ENCODE measurements around the gene MICU1. TPM values are rescaled to one million over a fixed set of nuclear protein-coding genes. Genes with fewer than 3 reads are reported as not detected.

The MICU1 gene
- total and polyA plus RNA-seq, 2 of the 13 experiments (the other 11 are each of a cell fraction or from before 2014, with no cell fraction given): 32.5 to 56.1 TPM

GRCh38 chr10:72511459-72511858 lies 114.4 kb downstream of the MICU1 start:
- ChIA-PET POLR2A (no interaction called here), CTCF (ENCODE audit: low intra/inter-chr PET ratio, low total read pairs) (no interaction called here)
- no TSS peak for BruUV-seq (replicated peaks)
- no peak overlapping the region for H3K9ac ChIP-seq (ENCODE audit: insufficient read depth, low read depth, low read length)
- DNase-seq (ENCODE audit: low spot score): no peak
- H2AFZ ChIP-seq (ENCODE audit: low read length): no peak overlapping the region
- no peaks in the 10 kb centered on the region; the same call in 1 of the 2 replicates for H4K20me1 ChIP-seq (ENCODE audit: insufficient read depth, low read length)
- peaks cover 0 to 14% of the 10 kb centered on the region in 2 experiments; a peak in 4 of 5 replicates for H3K36me3 ChIP-seq (replicated peaks in 1 of 2; ENCODE audit: control insufficient read depth in 1 of 2, insufficient read depth in 2 of 2, low read length in 2 of 2)
- 0 out of 2 replicates have a peak, but pooled peaks cover 4% of the 10 kb centered on the region for H3K9me3 ChIP-seq (ENCODE audit: low read length)
- no peak overlapping the region for H3K4me3 ChIP-seq (replicated peaks in 1 of 3; ENCODE audit: insufficient read depth in 1 of 3, low read depth in 2 of 3, low read length in 3 of 3)
- peaks cover 28% of the 10 kb centered on the region for H3K4me1 ChIP-seq (ENCODE audit: insufficient read depth, low read length)
- FAIRE-seq: no peak
- in situ Hi-C loops (cut with HindIII; ENCODE audit: extremely low pct_ligation_motif_present, low pct_unique_long_range_greater_than_20kb): no loop called here
- no peak overlapping the region for H3K27ac ChIP-seq (ENCODE audit: extremely low read length, insufficient read depth, low read length)
- H3K79me2 ChIP-seq (ENCODE audit: insufficient read depth, low read length): peaks cover 21% of the 10 kb centered on the region
- no peak for ATAC-seq
- no peak overlapping the region for H3K4me2 ChIP-seq (ENCODE audit: low read depth, low read length)
- intact Hi-C loops (cut with micrococcal nuclease; ENCODE audit: unreplicated experiment): no loop called here
- WGBS (ENCODE audit: low lambda C conversion rate): 93% methylated on average over 5 of the region's 5 CpGs
- no peaks in the 10 kb centered on the region for H3K27me3 ChIP-seq (ENCODE audit: control insufficient read depth in 1 of 2, insufficient read depth in 2 of 2, low read length in 2 of 2)
- TF ChIP-seq ZNF484 (CRISPR knock-in tag; IDR thresholded peaks at IDR 0.05; ENCODE audit: borderline replicate concordance, low read depth): no peak
- no peak for TF ChIP-seq DZIP1 (CRISPR knock-in tag; IDR thresholded peaks at IDR 0.05)
- no peak for TF ChIP-seq ZNF788 (CRISPR knock-in tag; IDR thresholded peaks at IDR 0.05; ENCODE audit: borderline replicate concordance)
- TF ChIP-seq KAT2B (IDR thresholded peaks at IDR 0.05; ENCODE audit: borderline replicate concordance, low read depth, low read length): no peak
- TF ChIP-seq ZNF652 (CRISPR knock-in tag; IDR thresholded peaks at IDR 0.05; ENCODE audit: borderline replicate concordance, low read depth): no peak
- TF ChIP-seq MXI1 (IDR thresholded peaks at IDR 0.05; ENCODE audit: borderline replicate concordance, low read depth, low read length): no peak
- no peak for TF ChIP-seq HOXD1 (CRISPR knock-in tag; IDR thresholded peaks at IDR 0.05)
- TF ChIP-seq ZNF451 (CRISPR knock-in tag; IDR thresholded peaks at IDR 0.05): no peak
- TF ChIP-seq ZSCAN5A (CRISPR knock-in tag; IDR thresholded peaks at IDR 0.05; ENCODE audit: borderline replicate concordance): no peak
- no peak for TF ChIP-seq ZBTB25 (CRISPR knock-in tag; IDR thresholded peaks at IDR 0.05)
- no peak for TF ChIP-seq ZBTB8A (CRISPR knock-in tag; IDR thresholded peaks at IDR 0.05; ENCODE audit: borderline replicate concordance, low read depth)
- TF ChIP-seq CCDC6 (CRISPR knock-in tag; IDR thresholded peaks at IDR 0.05): no peak
- TF ChIP-seq ZNF296 (CRISPR knock-in tag; conservative IDR thresholded peaks at IDR 0.05): no peak

Data from HepG2 (cell line).